Renal cortex interstitium (tissue), 15 donors: Measurements from ENCODE around the gene AZIN2. TPM values are rescaled to one million over a fixed set of nuclear protein-coding genes. Genes with fewer than 3 reads are reported as not detected.
A peak's percentile ranks its signal among the peaks of the same experiment; 100 is the strongest.
"Not testable (repeated sequence)": the region's sequence is repeated elsewhere in the genome, so short reads cannot be mapped to it uniquely, and the experiment has no call there.

Experiments
- DNase-seq, 11 donors: peaks; one replicate each; pipeline ENCODE4 v3.0.0-alpha.2; 2013; ENCODE audit warnings: low read depth in 9 of 11, low spot score in 4 of 11; ENCODE audit errors: extremely low read depth in 1 of 11
- long read RNA-seq, 16 experiments: transcript quantifications; one replicate each; lab custom pipeline, GENCODE V29; 2026
- polyA plus RNA-seq, 3 donors: library from polyadenylated mRNA; unstranded; fragments of 120-200 nt; gene quantifications; one replicate each; pipeline ENCODE4 v1.2.1, GENCODE V29; 2013; ENCODE audit not compliant: insufficient read length in 3 of 3

AZIN2 gene
- polyA plus RNA-seq = 10 to 100 TPM in 1 of 3 donors, 1 to 10 TPM in 2; 7.1 to 10.3 (median 8.2) TPM
- long read RNA-seq, donor 1 = 0 reads
- long read RNA-seq, donor 2, partial matches to known transcripts = 0 of 3 reads
- long read RNA-seq, donor 2, other reads (novel, unspliced or antisense) = 0 of 3 reads
- long read RNA-seq, donor 3 = 0 reads
- long read RNA-seq, donor 4, partial matches to known transcripts = 0 of 1 reads
- long read RNA-seq, donor 4, other reads (novel, unspliced or antisense) = 0 of 1 reads
- long read RNA-seq, donor 5 = 0 reads
- long read RNA-seq, donor 6 = 0 reads
- long read RNA-seq, donor 7 = 0 reads
- long read RNA-seq, donor 8, partial matches to known transcripts = 5 of 6 reads
- long read RNA-seq, donor 8, other reads (novel, unspliced or antisense) = 0 of 6 reads
- long read RNA-seq, donor 9, partial matches to known transcripts = 0 of 1 reads
- long read RNA-seq, donor 9, other reads (novel, unspliced or antisense) = 0 of 1 reads
- long read RNA-seq, donor 10, partial matches to known transcripts = 0 of 1 reads
- long read RNA-seq, donor 10, other reads (novel, unspliced or antisense) = 0 of 1 reads
- long read RNA-seq, donor 11, partial matches to known transcripts = 0 of 1 reads
- long read RNA-seq, donor 11, other reads (novel, unspliced or antisense) = 0 of 1 reads
- long read RNA-seq, donor 12 = 0 reads
- long read RNA-seq, donor 13, partial matches to known transcripts = 0 of 1 reads
- long read RNA-seq, donor 13, other reads (novel, unspliced or antisense) = 0 of 1 reads
- long read RNA-seq, donor 14 = 0 reads
- long read RNA-seq, donor 15 = 0 reads
- long read RNA-seq, donor 16, partial matches to known transcripts = 0 of 1 reads
- long read RNA-seq, donor 16, other reads (novel, unspliced or antisense) = 0 of 1 reads

- DNase-seq = peak; percentile 84 to 95 (median 93)
Observed at GRCh38 chr1:33080885-33081553, at the start of gene AZIN2. Gene AZIN2, plus strand, starts transcription at chr1:33081153. Its CDS starts 1,097 bp downstream, at chr1:33082250.

- DNase-seq = no peak
Observed at GRCh38 chr1:33031506-33031905, 49.4 kb upstream of the AZIN2 start.

DNA sequence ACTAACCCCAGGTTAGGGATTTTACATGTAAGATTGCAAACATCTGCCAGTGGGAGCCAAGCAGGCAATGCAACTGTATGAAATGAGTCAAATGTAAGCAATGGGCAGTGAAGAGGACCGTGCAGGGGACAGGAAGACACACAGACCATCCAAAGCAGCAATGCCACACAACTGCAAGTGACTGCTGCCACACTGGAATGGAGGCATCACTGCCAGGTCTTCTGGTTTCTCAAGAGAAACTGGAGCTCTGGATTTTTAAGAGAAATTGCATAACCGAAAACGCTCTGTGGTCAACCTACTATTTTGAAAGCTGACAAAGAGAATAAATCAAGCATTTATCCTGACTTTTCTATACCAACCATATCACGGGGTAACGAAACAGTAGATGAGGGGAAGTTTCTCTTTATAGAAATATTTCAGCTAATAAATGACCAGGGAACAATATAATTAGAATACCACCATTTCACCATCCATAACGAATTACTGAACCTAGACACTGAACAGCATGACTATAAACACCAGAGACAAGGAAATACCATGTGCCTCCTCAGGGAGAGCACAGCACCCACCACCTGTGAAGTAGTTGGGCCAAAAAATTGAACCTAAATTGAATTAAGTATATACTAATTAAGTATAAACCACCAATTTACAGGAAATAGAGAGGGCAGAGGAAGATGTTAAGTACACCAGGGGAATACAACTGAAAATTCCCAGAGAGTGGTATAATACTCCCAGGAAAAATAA, 48.7 kb upstream of the AZIN2 start:
- DNase-seq = no peak

- peak in 1 of 11 donors; percentile 23 for DNase-seq
Observed at GRCh38 chr1:33036051-33036525, 44.9 kb upstream of the AZIN2 start.

DNA sequence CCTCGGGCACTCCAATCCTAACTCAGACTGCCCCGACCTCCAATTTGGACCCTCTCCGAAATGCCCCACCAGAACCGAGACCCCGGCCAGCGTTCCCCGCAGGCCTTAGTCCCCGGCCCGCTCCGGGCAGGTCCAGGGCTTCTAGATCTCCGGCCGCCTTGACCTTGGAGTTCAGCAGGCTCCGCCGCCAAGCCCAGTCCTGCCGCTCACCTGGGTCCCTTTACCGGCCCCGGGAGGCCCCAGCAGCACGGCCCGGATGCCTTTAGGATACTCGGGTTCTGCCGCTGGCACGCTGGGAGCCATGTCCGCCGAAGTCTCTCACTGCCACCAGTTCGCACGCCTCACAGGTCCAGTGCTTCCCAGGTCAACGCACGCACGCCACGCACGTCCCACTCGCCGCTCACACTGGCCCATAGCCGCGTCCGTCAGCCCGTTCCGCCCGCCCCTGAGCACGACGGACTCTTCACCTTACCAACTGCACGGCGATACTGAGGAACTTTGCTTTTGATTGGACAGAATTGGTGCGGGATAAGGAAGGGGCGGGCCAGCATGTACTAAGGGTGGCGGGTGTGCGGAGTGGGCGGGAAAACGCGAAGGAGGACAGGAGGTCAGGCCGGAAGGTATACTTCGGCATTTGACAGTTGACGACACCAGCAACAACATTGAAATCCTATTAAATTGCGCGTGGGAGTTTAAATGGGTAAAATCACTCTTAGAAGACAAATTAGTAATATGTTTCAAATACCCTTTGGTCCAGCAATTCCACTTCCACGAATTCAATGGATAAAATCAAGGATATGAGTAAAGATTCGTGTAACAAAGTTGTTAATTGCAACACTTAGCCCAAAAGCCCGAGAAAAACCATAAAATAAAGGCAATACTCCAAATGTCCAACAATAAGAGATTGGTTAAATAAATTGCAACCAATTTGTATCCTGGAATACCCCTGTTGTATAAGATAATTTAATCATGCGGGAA, 44.1 kb upstream of the AZIN2 start, which contains the start of gene AK2:
Gene AK2 (minus strand): TSS at position 358 of the 978 bp plus-strand sequence. CDS start 55 bp downstream, at position 303.
- DNase-seq = peak; percentile 83 to 97 (median 92)

DNA sequence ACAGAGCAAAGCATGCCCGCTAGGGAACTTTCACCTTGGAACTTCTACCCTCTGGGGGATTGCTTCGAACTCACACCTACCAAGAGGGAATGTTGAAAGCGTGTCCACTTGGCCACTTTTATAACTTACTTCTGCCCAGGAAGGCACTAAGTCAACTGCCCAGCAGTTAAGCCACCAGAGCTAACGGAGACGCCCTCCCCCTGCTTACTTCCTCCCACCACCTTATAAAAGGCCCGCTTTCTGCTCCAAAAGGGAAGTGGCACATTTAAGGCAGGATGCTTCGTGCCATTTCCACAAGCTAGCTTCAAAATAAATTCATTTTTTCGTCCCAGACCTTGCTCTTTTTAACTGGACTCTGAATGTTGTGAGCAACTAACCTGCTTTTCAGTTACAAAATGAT, 41.1 kb upstream of the AZIN2 start:
- no peak for DNase-seq

- DNase-seq = no peak
Observed at GRCh38 chr1:33041026-33041425, 39.9 kb upstream of the AZIN2 start.

GRCh38 chr1:33042831-33043230, 38.1 kb upstream of the AZIN2 start:
- DNase-seq = no peak

GRCh38 chr1:33043267-33044092, 37.5 kb upstream of the AZIN2 start:
- DNase-seq = no peak

DNA sequence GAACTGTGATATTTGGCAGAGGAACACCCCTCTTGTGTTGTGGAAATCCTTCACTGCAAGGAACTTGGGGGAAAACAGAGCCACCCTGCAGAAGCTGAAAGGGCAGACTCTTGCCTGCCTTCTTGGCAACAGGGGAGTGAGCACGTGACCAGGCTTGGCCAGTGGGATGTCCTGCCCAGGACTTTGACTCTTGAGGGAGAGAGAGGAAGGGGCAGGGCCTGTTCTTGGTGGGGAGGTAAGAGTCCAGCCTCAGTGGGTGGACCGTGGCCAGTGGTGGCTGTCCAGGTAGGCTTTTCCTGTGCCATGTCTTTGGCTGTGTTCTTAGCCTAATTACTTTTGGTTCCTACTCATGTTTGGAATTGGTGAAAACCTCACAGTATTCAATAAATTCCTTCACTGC, 35.7 kb upstream of the AZIN2 start:
- no peak for DNase-seq

DNA sequence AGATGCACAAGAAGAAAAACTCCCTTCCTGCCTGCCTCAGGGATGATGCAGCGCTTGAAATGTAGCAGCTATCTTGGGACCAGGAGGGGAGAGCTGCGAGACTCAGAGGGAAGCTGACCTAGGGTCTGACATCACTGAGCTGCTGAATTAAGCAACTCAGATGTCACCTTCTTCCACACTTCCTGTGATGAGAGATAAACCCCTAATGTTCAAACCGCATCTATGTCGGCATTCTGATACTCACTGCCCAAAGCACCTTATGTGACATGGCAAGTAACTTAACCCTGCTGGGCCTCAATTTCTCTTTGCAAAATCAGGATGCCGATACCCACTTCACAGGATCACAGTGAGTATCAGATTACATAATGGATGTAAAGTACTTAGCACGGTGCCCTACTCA, 35.1 kb upstream of the AZIN2 start:
- DNase-seq = no peak

DNA sequence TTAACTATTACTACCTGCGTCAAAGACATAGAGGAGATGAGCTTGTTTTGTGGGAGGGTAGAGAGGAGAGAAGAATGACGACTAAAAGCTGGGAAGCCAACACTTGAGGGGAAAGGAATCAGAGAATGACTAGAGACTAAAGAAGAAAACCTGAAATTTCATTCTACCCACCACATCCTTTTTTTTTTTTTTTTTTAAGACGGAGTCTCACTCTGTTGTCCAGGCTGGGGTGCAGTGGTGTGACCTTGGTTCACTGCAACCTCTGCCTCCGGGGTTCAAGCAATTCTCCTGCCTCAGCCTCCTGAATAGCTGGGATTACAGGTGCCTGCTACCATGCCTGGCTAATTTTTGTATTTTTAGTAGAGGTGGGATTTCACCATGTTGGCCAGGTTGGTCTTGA, 34.7 kb upstream of the AZIN2 start:
- not testable (repeated sequence) for DNase-seq

DNA sequence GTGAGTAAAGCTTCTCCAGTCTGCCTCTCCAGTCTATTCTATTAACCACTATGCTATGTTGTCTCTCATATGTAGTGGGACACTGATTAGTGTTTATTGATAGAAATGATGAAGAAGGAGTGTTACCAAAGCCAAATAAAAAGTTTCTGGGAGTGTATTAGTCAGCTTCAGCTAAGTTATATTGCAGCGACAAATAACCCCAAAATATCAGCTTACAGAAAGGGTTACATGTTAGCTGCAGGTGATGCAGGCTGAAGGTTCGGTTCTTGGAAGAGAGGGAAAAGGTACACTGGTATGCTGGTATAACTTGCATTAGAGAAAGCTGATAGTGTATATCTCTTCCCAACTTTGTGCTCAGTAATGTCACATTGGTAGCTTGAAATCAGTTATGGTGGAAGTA, 33.7 kb upstream of the AZIN2 start:
- DNase-seq = no peak

DNA sequence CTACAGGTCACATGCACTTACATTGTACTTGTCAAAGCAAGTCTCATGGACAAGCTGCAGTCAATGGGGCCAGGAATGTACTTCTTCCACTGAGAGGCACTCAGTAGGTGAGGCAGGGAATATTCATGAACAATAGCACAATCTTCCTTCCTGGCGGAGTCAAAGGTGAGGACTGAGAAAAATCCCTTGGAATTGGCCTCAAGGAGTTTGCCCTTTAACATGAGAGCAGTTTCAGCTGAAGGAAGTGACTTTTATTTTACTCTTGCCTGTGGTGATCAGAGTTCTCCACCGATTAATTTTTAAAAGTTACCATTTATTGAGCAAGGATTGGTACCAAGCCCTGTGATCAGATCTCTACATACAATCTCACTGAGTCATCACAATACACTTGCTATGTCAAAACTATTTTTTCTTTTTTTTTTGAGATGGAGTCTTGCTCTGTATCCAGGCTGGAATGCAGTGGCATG, 33.1 kb upstream of the AZIN2 start:
- DNase-seq = no peak

DNA sequence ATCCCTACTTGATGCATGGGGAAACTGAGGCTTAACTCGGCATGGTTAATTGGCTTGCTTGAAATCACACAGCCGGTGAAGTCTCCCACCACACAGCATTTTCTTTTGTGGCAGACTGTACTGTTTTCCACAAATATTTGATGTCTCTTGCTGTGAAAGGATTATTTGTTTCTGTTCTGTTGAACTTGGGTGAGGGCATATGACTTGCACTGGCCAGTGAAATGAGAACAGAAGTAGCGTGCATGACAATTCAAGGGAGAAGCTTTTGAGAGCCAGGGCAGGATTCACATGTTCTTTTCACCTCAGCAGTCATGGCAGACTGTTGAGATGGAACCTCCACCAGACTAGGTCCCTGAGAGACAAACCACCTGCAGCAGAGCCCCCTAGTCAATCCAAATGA, 32.5 kb upstream of the AZIN2 start:
- DNase-seq = no peak

- DNase-seq = no peak
Observed at GRCh38 chr1:33049371-33049770, 31.6 kb upstream of the AZIN2 start.
